ENCODE measurements around the gene ALOX12.

GRCh38 chr17:7029659-7030058 lies 33.8 kb downstream of the ALOX12 start:
- TF ChIP-seq POU2F2 (IDR thresholded peaks at IDR 0.05; ENCODE audit: low read depth, low read length) (no peak), PAX5 (IDR thresholded peaks at IDR 0.05; ENCODE audit: insufficient read depth, low read length, severe bottlenecking) (no peak), POLR2A (IDR thresholded peaks at IDR 0.05; ENCODE audit: low read depth, low read length) (no peak), TAF1 (IDR thresholded peaks at IDR 0.05; ENCODE audit: low read depth, low read length) (no peak), POLR2AphosphoS5 (IDR thresholded peaks at IDR 0.05; ENCODE audit: low read depth, low read length) (no peak)
